ENCODE results near the gene MYO1E.

DNA sequence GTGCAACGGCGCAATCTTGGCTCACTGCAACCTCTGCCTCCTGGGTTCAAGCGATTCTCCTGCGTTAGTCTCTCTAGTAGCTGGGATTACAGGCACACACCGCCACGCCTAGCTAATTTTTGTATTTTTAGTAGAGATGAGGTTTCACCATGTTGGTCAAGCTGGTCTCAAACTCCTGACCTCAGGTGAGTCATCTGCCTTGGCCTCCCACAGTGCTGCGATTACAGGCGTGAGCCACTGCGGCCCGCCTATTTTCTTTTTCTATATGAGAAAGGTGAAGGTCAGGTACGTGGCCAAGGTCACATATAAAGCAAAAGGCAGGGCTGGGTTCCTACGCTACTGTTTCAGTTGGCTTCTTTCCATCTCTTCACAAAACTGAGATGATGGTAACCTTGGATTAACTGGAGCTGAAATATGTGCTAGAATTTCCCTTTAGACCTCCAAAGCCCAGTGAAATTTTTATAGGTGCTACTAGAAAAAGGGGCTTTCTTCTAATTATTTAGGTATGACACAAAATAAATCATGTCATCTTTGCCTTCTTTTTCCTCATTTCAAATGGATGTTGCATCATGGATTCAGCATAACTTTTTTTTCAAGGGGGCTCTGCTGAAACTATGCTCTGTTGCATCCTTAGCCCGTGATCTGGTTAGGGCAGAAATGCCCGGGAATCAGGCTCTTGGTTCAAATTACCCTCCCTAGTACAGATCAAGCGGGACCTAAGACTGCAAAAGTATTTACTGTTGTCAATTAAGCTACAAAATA lies 68.5 kb downstream of the MYO1E start:
- TF ChIP-seq, protein P1, sequence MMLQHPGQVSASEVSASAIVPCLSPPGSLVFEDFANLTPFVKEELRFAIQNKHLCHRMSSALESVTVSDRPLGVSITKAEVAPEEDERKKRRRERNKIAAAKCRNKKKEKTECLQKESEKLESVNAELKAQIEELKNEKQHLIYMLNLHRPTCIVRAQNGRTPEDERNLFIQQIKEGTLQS (IDR thresholded peaks at IDR 0.05), result no peak
- no peak for TF ChIP-seq CTCF (IDR thresholded peaks at IDR 0.05; ENCODE audit: low read depth, low read length, missing input control)
- TF ChIP-seq RAD21 (IDR thresholded peaks at IDR 0.05), result no peak
- TF ChIP-seq GABPA (IDR thresholded peaks at IDR 0.05 in 1 of 2, conservative IDR thresholded peaks at IDR 0.05 in 1 of 2), result no peak
- TF ChIP-seq RXRA (IDR thresholded peaks at IDR 0.05), result no peak
- TF ChIP-seq TAF1 (conservative IDR thresholded peaks at IDR 0.05), result no peak
- TF ChIP-seq, protein P2, sequence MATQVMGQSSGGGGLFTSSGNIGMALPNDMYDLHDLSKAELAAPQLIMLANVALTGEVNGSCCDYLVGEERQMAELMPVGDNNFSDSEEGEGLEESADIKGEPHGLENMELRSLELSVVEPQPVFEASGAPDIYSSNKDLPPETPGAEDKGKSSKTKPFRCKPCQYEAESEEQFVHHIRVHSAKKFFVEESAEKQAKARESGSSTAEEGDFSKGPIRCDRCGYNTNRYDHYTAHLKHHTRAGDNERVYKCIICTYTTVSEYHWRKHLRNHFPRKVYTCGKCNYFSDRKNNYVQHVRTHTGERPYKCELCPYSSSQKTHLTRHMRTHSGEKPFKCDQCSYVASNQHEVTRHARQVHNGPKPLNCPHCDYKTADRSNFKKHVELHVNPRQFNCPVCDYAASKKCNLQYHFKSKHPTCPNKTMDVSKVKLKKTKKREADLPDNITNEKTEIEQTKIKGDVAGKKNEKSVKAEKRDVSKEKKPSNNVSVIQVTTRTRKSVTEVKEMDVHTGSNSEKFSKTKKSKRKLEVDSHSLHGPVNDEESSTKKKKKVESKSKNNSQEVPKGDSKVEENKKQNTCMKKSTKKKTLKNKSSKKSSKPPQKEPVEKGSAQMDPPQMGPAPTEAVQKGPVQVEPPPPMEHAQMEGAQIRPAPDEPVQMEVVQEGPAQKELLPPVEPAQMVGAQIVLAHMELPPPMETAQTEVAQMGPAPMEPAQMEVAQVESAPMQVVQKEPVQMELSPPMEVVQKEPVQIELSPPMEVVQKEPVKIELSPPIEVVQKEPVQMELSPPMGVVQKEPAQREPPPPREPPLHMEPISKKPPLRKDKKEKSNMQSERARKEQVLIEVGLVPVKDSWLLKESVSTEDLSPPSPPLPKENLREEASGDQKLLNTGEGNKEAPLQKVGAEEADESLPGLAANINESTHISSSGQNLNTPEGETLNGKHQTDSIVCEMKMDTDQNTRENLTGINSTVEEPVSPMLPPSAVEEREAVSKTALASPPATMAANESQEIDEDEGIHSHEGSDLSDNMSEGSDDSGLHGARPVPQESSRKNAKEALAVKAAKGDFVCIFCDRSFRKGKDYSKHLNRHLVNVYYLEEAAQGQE (IDR thresholded peaks at IDR 0.05), result no peak
- no peak for TF ChIP-seq JUND (IDR thresholded peaks at IDR 0.05)
- no peak for TF ChIP-seq MAX (IDR thresholded peaks at IDR 0.05)
- no peak for TF ChIP-seq EGR1 (IDR thresholded peaks at IDR 0.05; ENCODE audit: low read depth in 2 of 2)

All from liver (tissue), 3 donors.